K562 (cell line): Measurements from ENCODE around the gene ABCC1. TPM values are rescaled to one million over a fixed set of nuclear protein-coding genes. Genes with fewer than 3 reads are reported as not detected.

ENCODE experiments used
- ATF1 ChIP-seq, 2 experiments: fragments of 450-650 bp in 1 of 2; IDR thresholded peaks; 2 replicates each; pipeline ENCODE4 v1.6.1; 2016; ENCODE audit warnings: missing compliant biosample characterization in 1 of 2, missing genetic modification characterization in 1 of 2
- CBFA2T2 ChIP-seq: fragments of 450-650 bp; conservative IDR thresholded peaks from 2 replicates; pipeline ENCODE4 v1.6.1; 2017; ENCODE audit warnings: mild to moderate bottlenecking
- CEBPG ChIP-seq, 3 experiments: fragments of 200-800 bp in 1 of 3; sonication (Bioruptor generic) in 1 of 3; sonication (generic) in 1 of 3; formaldehyde crosslinking in 1 of 3; IDR thresholded peaks in 2 of 3; conservative IDR thresholded peaks in 1 of 3; 2 replicates each; pipeline versions ENCODE4 v1.6.1 to v1.8.0; 2016 to 2022; ENCODE audit warnings: missing compliant biosample characterization in 2 of 3, missing genetic modification characterization in 2 of 3, mild to moderate bottlenecking in 1 of 3, missing genetic modification reagents in 1 of 3
- ERF ChIP-seq: fragments of 450-650 bp; formaldehyde crosslinking; IDR thresholded peaks from 2 replicates; pipeline ENCODE4 v1.4.0; 2020; ENCODE audit warnings: mild to moderate bottlenecking, mixed read lengths
- MBD2 ChIP-seq: sonication (generic); IDR thresholded peaks from 2 replicates; pipeline ENCODE4 v1.6.1; 2016; ENCODE audit warnings: low read depth, borderline replicate concordance
- MED1 ChIP-seq: sonication (generic); formaldehyde crosslinking; IDR thresholded peaks from 2 replicates; pipeline ENCODE4 v1.8.1; 2023; ENCODE audit warnings: missing genetic modification reagents, borderline replicate concordance
- MTA3 ChIP-seq: fragments of 450-650 bp; formaldehyde crosslinking; IDR thresholded peaks from 2 replicates; pipeline ENCODE4 v1.6.1; 2017; ENCODE audit warnings: mild to moderate bottlenecking, borderline replicate concordance
- MYC ChIP-seq, 2 experiments: fragments of 250-450 bp in 1 of 2; sonication (Bioruptor Pico) in 1 of 2; IDR thresholded peaks; 2 replicates each; pipeline versions ENCODE4 v1.5.1 to v1.6.1; 2012 to 2021; ENCODE audit warnings: low read depth in 2 of 2, borderline replicate concordance in 1 of 2, improper control_type of control experiment in 1 of 2, low read length in 1 of 2, mild to moderate bottlenecking in 1 of 2, moderate library complexity in 1 of 2
- NFIC ChIP-seq: fragments of 450-650 bp; IDR thresholded peaks from 2 replicates; pipeline ENCODE4 v1.6.1; 2017; ENCODE audit warnings: mild to moderate bottlenecking, inconsistent platforms
- PCBP2 ChIP-seq: fragments of 200-400 bp; formaldehyde crosslinking; IDR thresholded peaks from 2 replicates; pipeline ENCODE4 v1.6.1; 2018; ENCODE audit warnings: low read length, low read depth, mild to moderate bottlenecking, moderate library complexity; ENCODE audit not compliant: poor library complexity, severe bottlenecking
- PPARD ChIP-seq: fragments of 250-450 bp; sonication (Bioruptor Pico); IDR thresholded peaks from 2 replicates; pipeline ENCODE4 v1.8.0; 2022; ENCODE audit warnings: inconsistent platforms, mild to moderate bottlenecking, moderate library complexity
- PTRF ChIP-seq: fragments of 450-650 bp; IDR thresholded peaks from 2 replicates; pipeline ENCODE4 v1.6.1; 2016; ENCODE audit warnings: mild to moderate bottlenecking, missing genetic modification characterization, missing compliant biosample characterization
- SNIP1 ChIP-seq: fragments of 450-650 bp; IDR thresholded peaks from 2 replicates; pipeline ENCODE4 v1.7.1; 2017; ENCODE audit warnings: low read depth, mild to moderate bottlenecking
- ZKSCAN8 ChIP-seq: fragments of 200-800 bp; sonication (Bioruptor generic); IDR thresholded peaks from 2 replicates; pipeline ENCODE4 v1.6.1; 2016; ENCODE audit warnings: missing genetic modification characterization, missing compliant biosample characterization
- ZNF23 ChIP-seq: fragments of 250-450 bp; sonication (Bioruptor Pico); IDR thresholded peaks from 2 replicates; pipeline ENCODE4 v1.4.0; 2020; ENCODE audit warnings: mild to moderate bottlenecking
- ZNF41 ChIP-seq: fragments of 250-450 bp; sonication (Bioruptor Pico); conservative IDR thresholded peaks from 2 replicates; pipeline ENCODE4 v1.4.0; 2020; ENCODE audit warnings: mild to moderate bottlenecking
- ZNF444 ChIP-seq: fragments of 250-450 bp; sonication (Bioruptor Pico); IDR thresholded peaks from 2 replicates; pipeline ENCODE4 v1.4.0; 2020; ENCODE audit warnings: mild to moderate bottlenecking, moderate library complexity
- ZNF518B ChIP-seq: fragments of 250-450 bp; sonication (Bioruptor Pico); IDR thresholded peaks from 2 replicates; pipeline ENCODE4 v1.5.0; 2021; ENCODE audit warnings: mild to moderate bottlenecking, moderate library complexity
- polyA plus RNA-seq, 8 experiments: library from polyadenylated mRNA; depleted of rRNA in 4 of 8; stranded (reverse) in 5 of 8; unstranded in 3 of 8; fragments of >200 nt; fragmentation: Nextera tagmentation in 2 of 8; fragmentation: Illumina TruSeq in 1 of 8; extraction: Ambion mirVana in 2 of 8; extraction: Trizol in 1 of 8; gene quantifications; 2 replicates each; pipeline versions ENCODE4 v1.2.1 to v1.2.3, GENCODE V29; 2011 to 2014; ENCODE audit warnings: inconsistent platforms in 1 of 8, missing spikeins in 1 of 8
- total RNA-seq, 7 experiments: library from RNA; depleted of rRNA in 6 of 7; stranded (reverse); fragments of >200 nt in 6 of 7; fragmentation: Illumina TruSeq in 2 of 7; extraction: Trizol in 2 of 7; gene quantifications; 2 replicates each; pipeline versions ENCODE4 v1.2.1 to v1.2.3, GENCODE V29; 2011 to 2021; ENCODE audit warnings: low replicate concordance in 1 of 7
- TF ChIP-seq, protein P1 (sequence below): fragments of 450-650 bp; IDR thresholded peaks from 2 replicates; pipeline ENCODE4 v1.6.1; 2016; ENCODE audit warnings: borderline replicate concordance
- TF ChIP-seq, protein P2 (sequence below): fragments of 250-450 bp; sonication (Bioruptor Pico); IDR thresholded peaks from 2 replicates; pipeline ENCODE4 v1.8.0; 2022; ENCODE audit warnings: moderate library complexity, mild to moderate bottlenecking, inconsistent platforms
- TF ChIP-seq, protein P3 (sequence below): IDR thresholded peaks from 2 replicates; pipeline ENCODE4 v1.6.1; 2012; ENCODE audit warnings: low read depth, low read length, improper control_type of control experiment, borderline replicate concordance

Gene ABCC1
- total and polyA plus RNA-seq, 9 of the 15 experiments (the other 6 are each of a cell fraction or from before 2014, with no cell fraction given) = 3.9 to 41.6 (median 10.0) TPM

GRCh38 chr16:15990902-15991301, 41.5 kb downstream of the ABCC1 start (continued):
- TF ChIP-seq, protein P1, sequence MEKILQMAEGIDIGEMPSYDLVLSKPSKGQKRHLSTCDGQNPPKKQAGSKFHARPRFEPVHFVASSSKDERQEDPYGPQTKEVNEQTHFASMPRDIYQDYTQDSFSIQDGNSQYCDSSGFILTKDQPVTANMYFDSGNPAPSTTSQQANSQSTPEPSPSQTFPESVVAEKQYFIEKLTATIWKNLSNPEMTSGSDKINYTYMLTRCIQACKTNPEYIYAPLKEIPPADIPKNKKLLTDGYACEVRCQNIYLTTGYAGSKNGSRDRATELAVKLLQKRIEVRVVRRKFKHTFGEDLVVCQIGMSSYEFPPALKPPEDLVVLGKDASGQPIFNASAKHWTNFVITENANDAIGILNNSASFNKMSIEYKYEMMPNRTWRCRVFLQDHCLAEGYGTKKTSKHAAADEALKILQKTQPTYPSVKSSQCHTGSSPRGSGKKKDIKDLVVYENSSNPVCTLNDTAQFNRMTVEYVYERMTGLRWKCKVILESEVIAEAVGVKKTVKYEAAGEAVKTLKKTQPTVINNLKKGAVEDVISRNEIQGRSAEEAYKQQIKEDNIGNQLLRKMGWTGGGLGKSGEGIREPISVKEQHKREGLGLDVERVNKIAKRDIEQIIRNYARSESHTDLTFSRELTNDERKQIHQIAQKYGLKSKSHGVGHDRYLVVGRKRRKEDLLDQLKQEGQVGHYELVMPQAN = no peak
- TF ChIP-seq MED1 (CRISPR knock-in tag) (no peak), ZKSCAN8 (CRISPR knock-in tag) (peak; percentile 58; the same call in 1 of the 2 replicates), PTRF (tag) (no peak), ZNF444 (CRISPR knock-in tag) (no peak), CBFA2T2 (peak; percentile 72), ATF1 (CRISPR knock-in tag; IDR thresholded peaks at IDR 0.05) (no peak), ATF1 (tag; IDR thresholded peaks at IDR 0.05) (peak; percentile 49; the same call in 1 of the 2 replicates), ERF (CRISPR knock-in tag) (no peak), ZNF41 (CRISPR knock-in tag) (no peak), MTA3 (no peak), ZNF23 (CRISPR knock-in tag) (no peak), SNIP1 (no peak), MBD2 (no peak), PCBP2 (no peak), NFIC (0 out of 2 replicates have a peak, but pooled peaks have one; percentile 31), MYC (IDR thresholded peaks at IDR 0.05; ENCODE audit: low read depth, low read length) (peak; percentile 60), MYC (CRISPR knock-in tag; IDR thresholded peaks at IDR 0.05; ENCODE audit: borderline replicate concordance, low read depth) (no peak), CEBPG (CRISPR knock-in tag; IDR thresholded peaks at IDR 0.05) (no peak), CEBPG (tag; conservative IDR thresholded peaks at IDR 0.05 in 1 of 2, IDR thresholded peaks at IDR 0.05 in 1 of 2) (no peak), ZNF518B (CRISPR knock-in tag) (no peak), PPARD (CRISPR knock-in tag) (no peak)
- TF ChIP-seq, protein P2, sequence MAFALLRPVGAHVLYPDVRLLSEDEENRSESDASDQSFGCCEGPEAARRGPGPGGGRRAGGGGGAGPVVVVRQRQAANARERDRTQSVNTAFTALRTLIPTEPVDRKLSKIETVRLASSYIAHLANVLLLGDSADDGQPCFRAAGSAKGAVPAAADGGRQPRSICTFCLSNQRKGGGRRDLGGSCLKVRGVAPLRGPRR (CRISPR knock-in tag) = no peak
- TF ChIP-seq, protein P3, sequence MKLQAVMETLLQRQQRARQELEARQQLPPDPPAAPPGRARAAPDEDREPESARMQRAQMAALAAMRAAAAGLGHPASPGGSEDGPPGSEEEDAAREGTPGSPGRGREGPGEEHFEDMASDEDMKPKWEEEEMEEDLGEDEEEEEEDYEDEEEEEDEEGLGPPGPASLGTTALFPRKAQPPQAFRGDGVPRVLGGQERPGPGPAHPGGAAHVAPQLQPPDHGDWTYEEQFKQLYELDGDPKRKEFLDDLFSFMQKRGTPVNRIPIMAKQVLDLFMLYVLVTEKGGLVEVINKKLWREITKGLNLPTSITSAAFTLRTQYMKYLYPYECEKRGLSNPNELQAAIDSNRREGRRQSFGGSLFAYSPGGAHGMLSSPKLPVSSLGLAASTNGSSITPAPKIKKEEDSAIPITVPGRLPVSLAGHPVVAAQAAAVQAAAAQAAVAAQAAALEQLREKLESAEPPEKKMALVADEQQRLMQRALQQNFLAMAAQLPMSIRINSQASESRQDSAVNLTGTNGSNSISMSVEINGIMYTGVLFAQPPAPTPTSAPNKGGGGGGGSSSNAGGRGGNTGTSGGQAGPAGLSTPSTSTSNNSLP = no peak
